HFFc6 (cell line): ENCODE measurements around the gene TCIRG1. TPM values are rescaled to one million over a fixed set of nuclear protein-coding genes. Genes with fewer than 3 reads are reported as not detected.

ENCODE experiments used
- DNase-seq: peaks from one replicate; pipeline ENCODE4 v3.0.0-alpha.2; 2018
- H3K27ac Mint-ChIP-seq: 2 replicates; pipeline ENCODE4 v1.8.0; 2020; ENCODE audit warnings: mild to moderate bottlenecking, mixed read lengths
- H3K27me3 Mint-ChIP-seq: 2 replicates; pipeline ENCODE4 v1.8.0; 2021; ENCODE audit warnings: mild to moderate bottlenecking, moderate library complexity, mixed read lengths; ENCODE audit not compliant: insufficient read depth
- H3K36me3 Mint-ChIP-seq: 2 replicates; pipeline ENCODE4 v1.8.0; 2021; ENCODE audit warnings: low read depth, mixed read lengths
- H3K4me1 Mint-ChIP-seq: 2 replicates; pipeline ENCODE4 v1.8.0; 2020; ENCODE audit warnings: low read depth, mixed read lengths
- H3K4me3 Mint-ChIP-seq: 2 replicates; pipeline ENCODE4 v1.8.0; 2020; ENCODE audit warnings: mild to moderate bottlenecking, moderate library complexity, mixed read lengths
- H3K9me3 Mint-ChIP-seq: 2 replicates; pipeline ENCODE4 v1.8.0; 2020; ENCODE audit warnings: mild to moderate bottlenecking, mixed read lengths
- CTCF ChIP-seq: fragments of 200-600 bp; sonication (generic); IDR thresholded peaks from 2 replicates; pipeline ENCODE4 v1.5.0; 2021; ENCODE audit warnings: antibody characterized with exemption, mild to moderate bottlenecking
- total RNA-seq, 6 experiments: library from RNA; stranded (reverse); fragmentation: NEBNext Ultra II Directional; extraction: Animal tissue kit (Norgen Biotek cat#: 25700); gene quantifications; 2 replicates in 1 of 6; 3 replicates in 5 of 6; pipeline ENCODE4 v1.2.3, GENCODE V29; 2021

The TCIRG1 gene
- total RNA-seq, 6 experiments from 2014 or later, result 113 to 150 (median 131) TPM

- no peaks in the 10 kb centered on the region for H3K9me3 Mint-ChIP-seq
- H3K4me1 Mint-ChIP-seq, result peaks cover 9% of the 10 kb centered on the region
- no peaks in the 10 kb centered on the region for H3K27me3 Mint-ChIP-seq
- no peak overlapping the region for H3K27ac Mint-ChIP-seq
- no peak; the same call in 1 of the 2 replicates for TF ChIP-seq CTCF
- H3K4me3 Mint-ChIP-seq, result no peak overlapping the region
- DNase-seq, result no peak
- no peaks in the 10 kb centered on the region for H3K36me3 Mint-ChIP-seq
These were observed 6.1 kb downstream of the TCIRG1 start for GRCh38 chr11:68044898-68045351.

GRCh38 chr11:68047437-68048290, 8.8 kb downstream of the TCIRG1 start:
- no peak for DNase-seq
- Mint-ChIP-seq H3K9me3 (no peaks in the 10 kb centered on the region), H3K27ac (no peak overlapping the region), H3K4me3 (no peak overlapping the region), H3K4me1 (no peaks in the 10 kb centered on the region), H3K27me3 (no peaks in the 10 kb centered on the region; the same call in 1 of the 2 replicates), H3K36me3 (peaks cover 16% of the 10 kb centered on the region; the same call in 1 of the 2 replicates)
- no peak for TF ChIP-seq CTCF

- no peak for DNase-seq
- TF ChIP-seq CTCF, result no peak
These were observed 10.1 kb downstream of the TCIRG1 start for GRCh38 chr11:68048681-68049508.

GRCh38 chr11:68049509-68050370, 10.9 kb downstream of the TCIRG1 start:
- DNase-seq, result no peak
- Mint-ChIP-seq H3K9me3 (no peaks in the 10 kb centered on the region), H3K36me3 (peaks cover 16% of the 10 kb centered on the region), H3K27ac (no peak overlapping the region), H3K4me1 (no peaks in the 10 kb centered on the region), H3K27me3 (peaks cover 4% of the 10 kb centered on the region), H3K4me3 (no peak overlapping the region)
- TF ChIP-seq CTCF, result no peak

More at GRCh38 chr11:68048681-68049508, 10.1 kb downstream of the TCIRG1 start:
- peaks cover 4% of the 10 kb centered on the region for H3K27me3 Mint-ChIP-seq
- H3K27ac Mint-ChIP-seq, result no peak overlapping the region
- H3K4me1 Mint-ChIP-seq, result no peaks in the 10 kb centered on the region
- no peak overlapping the region for H3K4me3 Mint-ChIP-seq
- no peaks in the 10 kb centered on the region for H3K9me3 Mint-ChIP-seq
- H3K36me3 Mint-ChIP-seq, result peaks cover 16% of the 10 kb centered on the region

- Mint-ChIP-seq H3K36me3 (peaks cover 16% of the 10 kb centered on the region), H3K27ac (peak overlapping the region; percentile 8; the same call in 1 of the 2 replicates), H3K27me3 (peaks cover 4% of the 10 kb centered on the region), H3K4me3 (no peak overlapping the region), H3K9me3 (no peaks in the 10 kb centered on the region), H3K4me1 (no peaks in the 10 kb centered on the region)
- no peak for DNase-seq
- no peak for TF ChIP-seq CTCF
These were observed 11.6 kb downstream of the TCIRG1 start for GRCh38 chr11:68050371-68050841.
